Astrocyte of the hippocampus (primary cell): ENCODE data around the gene AIG1.
"Not testable (repeated sequence)": the region's sequence is repeated elsewhere in the genome, so short reads cannot be mapped to it uniquely, and the experiment has no call there.

Experiments used
- DNase-seq: peaks from one replicate; pipeline ENCODE4 v3.0.0; 2011; ENCODE audit warnings: low read depth, low spot score

Gene AIG1

GRCh38 chr6:143126574-143126941 lies 65.9 kb downstream of the AIG1 start:
- DNase-seq: no peak

- no peak for DNase-seq
These were observed 67.4 kb downstream of the AIG1 start for GRCh38 chr6:143127941-143128680.

GRCh38 chr6:143128681-143129015 lies 68.0 kb downstream of the AIG1 start:
- DNase-seq: no peak

- DNase-seq: no peak
These were observed 70.2 kb downstream of the AIG1 start for GRCh38 chr6:143130928-143131327.

- no peak for DNase-seq
These were observed 74.6 kb downstream of the AIG1 start for GRCh38 chr6:143135325-143135724.

- DNase-seq: no peak
These were observed 75.3 kb downstream of the AIG1 start for GRCh38 chr6:143135797-143136561.

GRCh38 chr6:143136647-143137046 lies 76.0 kb downstream of the AIG1 start:
- no peak for DNase-seq

GRCh38 chr6:143139239-143139784 lies 78.6 kb downstream of the AIG1 start:
- no peak for DNase-seq

DNA sequence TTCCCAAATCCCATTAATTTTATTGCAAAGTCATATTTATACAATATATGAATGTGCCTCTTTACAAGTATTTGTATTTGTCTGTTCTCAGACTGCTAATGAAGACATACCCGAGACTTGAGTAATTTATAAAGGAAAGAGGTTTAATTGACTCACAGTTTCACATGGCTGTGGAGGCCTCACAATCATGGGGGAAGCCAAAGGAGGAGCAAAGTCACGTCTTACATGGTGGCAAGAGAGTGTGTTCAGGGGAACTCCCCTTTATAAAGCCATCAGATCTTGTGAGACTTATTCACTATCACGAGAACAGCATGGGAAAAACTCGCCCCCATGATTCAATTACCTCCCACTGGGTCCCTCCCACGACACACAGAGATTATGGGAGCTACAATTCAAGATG lies 79.2 kb downstream of the AIG1 start:
- DNase-seq: not testable (repeated sequence)

DNA sequence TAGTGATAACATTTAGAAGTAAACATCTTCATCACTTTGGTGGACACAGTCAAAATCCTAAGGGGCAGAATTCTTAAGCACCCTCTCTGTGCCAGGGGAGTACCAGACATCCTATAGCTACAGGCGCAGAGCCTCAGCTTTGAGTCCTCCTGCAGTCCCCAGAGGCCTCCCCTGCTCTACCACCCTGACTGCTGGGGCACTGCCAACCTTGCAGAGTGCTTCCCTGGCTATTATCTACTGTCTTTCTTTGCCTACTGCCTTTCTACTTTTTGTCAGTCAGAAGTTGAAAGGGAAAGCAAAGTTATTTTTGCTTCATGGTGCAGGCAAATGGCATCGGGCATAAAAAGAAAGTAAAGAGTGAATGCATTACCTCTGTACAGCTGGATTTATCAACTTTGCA lies 80.1 kb downstream of the AIG1 start:
- DNase-seq: no peak

DNA sequence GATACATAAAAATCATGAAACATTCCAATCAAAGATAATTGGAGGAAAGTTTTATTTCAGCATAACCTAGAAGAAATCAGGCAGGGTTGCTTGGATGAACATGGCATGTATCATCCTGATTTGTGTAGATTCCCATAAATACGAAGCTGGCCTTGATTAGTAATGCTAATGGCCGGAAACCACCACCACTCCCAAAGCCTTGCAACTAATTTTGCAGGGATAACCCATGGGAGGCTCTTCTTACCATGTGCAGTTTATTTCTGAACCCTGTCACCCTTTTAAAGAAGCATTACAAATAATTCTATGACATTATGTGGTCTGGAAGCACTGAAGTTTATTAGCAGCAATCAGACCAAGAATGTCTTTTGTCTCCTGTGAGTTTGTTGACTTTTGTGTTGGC lies 80.8 kb downstream of the AIG1 start:
- no peak for DNase-seq

DNA sequence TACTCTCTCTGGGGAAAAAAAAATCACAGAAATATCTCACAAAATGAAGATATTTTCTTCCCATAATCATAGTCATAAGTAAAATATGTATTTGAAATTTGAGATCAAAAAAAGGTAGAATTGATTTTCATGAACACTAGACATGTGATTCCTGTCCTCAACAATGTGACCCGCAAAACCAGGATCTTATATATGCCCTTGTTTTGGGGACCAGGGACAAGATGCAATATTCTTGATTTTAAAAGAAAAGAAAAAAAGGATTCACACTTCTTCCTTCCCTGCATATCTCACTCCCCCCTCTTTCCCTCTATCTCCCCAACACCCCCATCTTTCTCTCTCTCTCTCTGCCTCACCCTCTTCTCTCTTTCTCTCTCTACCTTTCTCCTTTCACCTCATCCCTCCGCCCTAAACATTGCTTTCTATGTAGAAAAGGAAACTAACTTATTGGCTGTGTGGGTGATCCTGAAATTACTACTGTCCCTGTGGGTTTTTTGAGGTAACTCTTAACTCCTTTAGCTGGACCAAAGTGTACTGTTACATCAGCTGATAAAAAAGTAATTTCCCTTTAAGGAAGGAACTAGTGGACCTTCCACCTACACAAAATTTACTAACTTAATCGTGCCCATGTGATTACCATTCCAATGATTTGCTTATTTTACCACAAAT lies 85.6 kb downstream of the AIG1 start:
- DNase-seq: no peak

DNA sequence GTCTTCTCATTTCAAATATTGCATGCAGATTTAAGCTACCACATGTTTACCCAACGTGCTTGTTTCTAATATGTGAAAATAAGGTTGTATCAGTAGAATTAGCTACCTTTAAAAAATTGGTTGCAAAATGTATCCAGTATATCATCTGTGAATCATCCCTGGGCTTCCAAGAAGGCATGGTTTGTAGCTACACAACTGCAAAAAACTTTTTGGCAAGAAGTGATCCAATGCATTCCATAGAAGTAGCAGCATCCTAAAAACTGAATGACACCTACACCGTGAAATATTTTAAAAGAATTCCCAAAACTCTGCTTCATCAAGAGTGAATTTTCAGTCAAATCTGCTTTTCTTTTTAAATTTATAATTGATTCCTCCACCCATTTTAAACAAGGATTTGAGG lies 89.1 kb downstream of the AIG1 start:
- no peak for DNase-seq

- DNase-seq: no peak
These were observed 89.6 kb downstream of the AIG1 start for GRCh38 chr6:143150281-143150680.

GRCh38 chr6:143151381-143151780 lies 90.7 kb downstream of the AIG1 start:
- no peak for DNase-seq

GRCh38 chr6:143155681-143156080 lies 95.0 kb downstream of the AIG1 start:
- DNase-seq: no peak

GRCh38 chr6:143157131-143157530 lies 96.4 kb downstream of the AIG1 start:
- no peak for DNase-seq

- DNase-seq: no peak
These were observed 97.5 kb downstream of the AIG1 start for GRCh38 chr6:143158113-143158581.

DNA sequence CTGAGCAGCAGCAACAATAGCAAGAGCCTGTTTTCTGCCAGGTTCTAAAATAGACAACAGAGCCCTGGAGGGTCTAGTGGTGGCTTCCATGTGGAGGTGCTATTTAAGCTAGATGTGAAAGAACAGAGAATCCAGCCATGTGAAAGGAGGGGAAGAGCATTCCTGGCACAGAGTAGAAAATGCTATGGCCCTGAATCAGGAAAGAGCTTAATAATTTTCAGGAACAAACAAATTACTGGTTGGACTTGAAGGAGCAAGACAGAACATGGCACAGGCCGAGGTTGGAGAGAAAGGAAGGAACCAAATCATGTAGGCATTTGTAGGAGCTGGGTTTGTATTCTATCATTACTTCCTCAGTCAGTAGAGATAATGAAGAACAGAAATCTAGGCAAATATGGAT lies 98.3 kb downstream of the AIG1 start:
- DNase-seq: no peak

GRCh38 chr6:143160015-143160414 lies 99.3 kb downstream of the AIG1 start:
- DNase-seq: no peak

DNA sequence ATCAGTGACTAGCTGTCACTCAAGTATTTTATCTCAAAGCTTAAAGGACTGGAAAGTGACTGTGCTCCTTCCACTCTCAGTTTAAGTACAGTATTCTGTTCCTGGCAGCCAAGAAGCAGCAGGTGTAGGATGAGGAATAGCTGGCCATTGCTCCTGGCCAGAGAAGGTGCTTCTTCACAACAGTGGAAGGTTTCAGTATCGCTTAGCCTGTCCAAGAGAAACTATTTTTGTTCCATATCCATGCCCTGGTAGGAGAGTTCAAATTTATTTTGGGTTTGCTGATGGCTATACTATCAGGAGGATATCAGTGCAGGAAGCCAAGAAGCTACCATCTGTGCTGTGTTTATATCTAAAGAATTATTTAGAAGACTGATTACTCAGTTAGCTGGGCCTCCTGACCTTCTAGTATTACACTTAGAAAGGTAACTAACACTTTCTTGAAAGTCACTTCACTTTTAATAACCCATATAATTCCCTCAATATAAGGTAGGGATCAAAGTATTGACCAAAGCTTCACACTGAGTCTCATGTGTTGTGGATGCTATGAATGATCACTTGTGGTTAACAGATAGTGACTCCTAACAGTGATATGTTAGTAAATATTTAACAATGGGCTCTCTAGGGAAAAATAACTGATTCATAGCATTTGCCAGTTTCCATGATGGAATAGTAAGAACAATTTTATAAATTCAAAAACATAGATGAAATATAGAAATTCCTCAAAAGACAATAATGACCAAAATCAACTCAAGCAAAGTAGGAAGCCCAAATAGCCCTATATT lies 99.9 kb downstream of the AIG1 start:
- DNase-seq: no peak

- DNase-seq: no peak
These were observed 102.9 kb downstream of the AIG1 start for GRCh38 chr6:143163621-143164020.
